Epithelial cell of proximal tubule (primary cell): ENCODE results near the gene GREB1. TPM values are rescaled to one million over a fixed set of nuclear protein-coding genes. Genes with fewer than 3 reads are reported as not detected.

ENCODE experiments used
- DNase-seq: peaks from one replicate; pipeline ENCODE4 v3.0.0-alpha.2; 2011; ENCODE audit warnings: low read depth
- H3K4me3 ChIP-seq: 2 replicates; pipeline ENCODE4 v1.5.1; 2011; ENCODE audit warnings: low read depth, mild to moderate bottlenecking, low read length
- CTCF ChIP-seq: conservative IDR thresholded peaks from 2 replicates; pipeline ENCODE4 v1.5.1; 2012; ENCODE audit warnings: low read depth, mild to moderate bottlenecking, low read length
- total RNA-seq: library from RNA; depleted of rRNA; stranded (reverse); fragments of >200 nt; gene quantifications from 2 replicates; pipeline ENCODE4 v1.2.3, GENCODE V29; 2015

The GREB1 gene
- total RNA-seq, 1 donor from 2014 or later: 0.12 TPM

- no peak for TF ChIP-seq CTCF
- no peak for DNase-seq
- H3K4me3 ChIP-seq: no peak overlapping the region
Measured at GRCh38 chr2:11509657-11510360, 24.0 kb upstream of the GREB1 start.

- no peak for TF ChIP-seq CTCF
- no peak overlapping the region for H3K4me3 ChIP-seq
- no peak for DNase-seq
Measured at GRCh38 chr2:11512431-11512830, 21.4 kb upstream of the GREB1 start.

- no peak for TF ChIP-seq CTCF
- no peak for DNase-seq
- no peak overlapping the region for H3K4me3 ChIP-seq
Measured at GRCh38 chr2:11513319-11513718, 20.5 kb upstream of the GREB1 start.

GRCh38 chr2:11514081-11514730, 19.6 kb upstream of the GREB1 start:
- DNase-seq: no peak
- TF ChIP-seq CTCF: no peak
- no peak overlapping the region for H3K4me3 ChIP-seq

GRCh38 chr2:11514904-11515303, 18.9 kb upstream of the GREB1 start:
- TF ChIP-seq CTCF: no peak
- no peak overlapping the region for H3K4me3 ChIP-seq

GRCh38 chr2:11515490-11515981, 18.3 kb upstream of the GREB1 start:
- no peak overlapping the region for H3K4me3 ChIP-seq
- DNase-seq: no peak
- TF ChIP-seq CTCF: no peak

More at GRCh38 chr2:11514904-11515303, 18.9 kb upstream of the GREB1 start:
- no peak for DNase-seq
